GM18526 (cell line): Measurements from ENCODE around the gene EPG5.

ENCODE experiments used
- POLR2A ChIP-seq: IDR thresholded peaks from 3 replicates; pipeline ENCODE4 v1.6.1; 2011; ENCODE audit not compliant: insufficient read length; ENCODE audit errors: extremely low read depth

EPG5 gene

DNA sequence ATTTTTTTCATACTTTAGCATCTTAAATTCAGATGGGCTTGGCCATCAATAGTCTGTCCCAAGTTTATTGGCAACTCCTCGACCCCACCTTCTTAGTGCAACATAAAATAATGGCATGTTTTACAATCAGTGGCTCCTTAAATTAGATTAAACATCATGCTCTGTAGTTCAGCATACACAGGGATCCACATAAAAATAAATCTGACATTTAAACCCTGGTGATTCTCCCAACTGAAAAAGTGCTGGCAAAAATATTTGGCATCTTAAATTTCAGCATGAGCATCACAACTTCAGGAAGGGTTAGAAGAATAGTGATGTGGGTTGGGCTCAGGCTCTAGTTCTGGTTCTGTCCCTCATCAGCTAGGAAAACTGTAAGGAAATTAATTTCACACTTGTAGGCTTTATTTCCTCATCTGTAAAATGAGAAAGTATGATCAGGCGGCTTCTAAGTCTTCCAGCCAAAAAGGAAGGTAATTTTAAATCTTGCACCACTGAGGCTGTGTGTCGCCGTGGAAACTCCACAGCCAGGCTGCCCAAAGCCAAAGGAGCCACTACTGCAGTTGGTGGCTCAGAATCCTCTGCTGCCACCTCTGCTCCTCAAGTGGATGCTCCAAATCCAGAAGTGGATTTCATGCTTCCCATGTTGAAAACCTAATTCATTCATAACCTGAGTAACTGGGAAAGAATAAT is 17.6 kb upstream of the EPG5 start:
- no peak for TF ChIP-seq POLR2A

DNA sequence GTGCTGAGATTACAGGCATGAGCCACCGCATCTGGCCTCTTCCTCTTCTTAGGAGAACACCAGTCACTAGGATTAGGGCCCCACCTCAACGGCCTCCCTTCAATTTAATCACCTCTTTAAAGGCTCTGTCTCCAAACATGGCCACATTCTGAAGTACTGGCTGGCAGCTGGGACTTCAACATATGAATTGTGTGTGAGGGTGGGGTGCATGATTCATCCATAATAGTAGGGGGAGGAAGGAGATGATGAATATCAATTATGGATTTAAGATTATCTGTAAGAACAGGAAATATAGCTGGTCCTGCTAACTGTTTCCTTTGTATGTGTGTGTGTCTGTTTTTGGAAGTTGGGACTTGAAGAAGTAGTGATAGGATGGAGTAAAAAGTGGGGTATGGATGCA is 14.7 kb upstream of the EPG5 start:
- TF ChIP-seq POLR2A: no peak

DNA sequence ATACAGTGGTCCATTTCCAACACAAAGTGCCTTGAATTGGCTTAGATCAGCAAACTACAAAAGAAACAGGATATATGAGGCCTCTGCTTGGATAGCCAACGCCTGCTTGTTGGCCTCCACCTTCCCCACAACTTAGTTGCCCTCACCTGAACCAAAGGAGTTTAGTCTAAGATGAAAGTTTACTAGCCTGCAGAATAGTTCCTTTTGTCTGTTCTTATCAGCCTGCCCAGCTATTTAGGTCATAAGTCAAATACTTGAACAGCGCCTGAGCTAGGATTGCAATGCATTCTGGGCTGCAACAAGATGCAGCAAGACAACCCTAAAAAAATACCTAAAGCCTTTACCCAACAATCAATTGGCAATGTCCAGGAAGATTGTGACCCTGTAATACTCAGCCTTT is 13.1 kb upstream of the EPG5 start:
- no peak for TF ChIP-seq POLR2A

DNA sequence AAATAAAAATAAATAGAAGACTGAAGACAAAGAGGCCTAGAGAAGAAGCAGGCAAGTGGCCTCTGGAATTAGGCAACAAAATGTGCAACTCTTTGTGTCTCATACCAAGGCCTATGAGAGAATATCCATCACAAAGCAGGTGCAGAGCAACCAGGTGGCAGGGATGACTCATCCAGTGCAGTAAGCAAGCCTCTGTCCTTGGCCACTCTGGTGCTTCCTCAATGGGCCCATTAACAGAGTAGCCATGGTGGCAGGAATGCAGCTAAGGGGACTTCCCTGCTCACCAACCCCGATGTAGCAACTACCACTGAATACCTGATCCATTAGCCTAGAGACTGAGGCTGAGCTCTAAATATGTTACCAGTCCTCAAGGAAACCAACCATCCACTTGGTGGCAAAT is 11.0 kb upstream of the EPG5 start:
- TF ChIP-seq POLR2A: no peak

DNA sequence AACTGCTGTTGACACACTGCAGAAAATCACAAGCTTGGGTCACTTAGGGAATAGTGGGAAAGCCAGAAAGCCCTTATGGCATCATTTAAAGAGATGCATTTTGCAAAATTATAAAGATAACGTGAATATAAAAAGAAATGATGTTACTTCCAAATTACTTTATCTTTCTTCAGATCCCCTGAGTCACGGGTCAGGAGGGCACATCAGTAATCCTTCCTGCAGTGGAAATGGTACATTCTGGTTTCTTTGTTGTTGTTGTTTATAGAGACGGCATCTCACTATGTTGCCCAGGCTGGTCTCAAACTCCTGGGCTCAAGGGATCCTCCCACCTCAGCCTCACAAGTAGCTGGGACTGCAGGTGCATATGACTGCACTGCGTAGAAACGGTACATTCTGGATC is 9.8 kb upstream of the EPG5 start:
- no peak for TF ChIP-seq POLR2A

DNA sequence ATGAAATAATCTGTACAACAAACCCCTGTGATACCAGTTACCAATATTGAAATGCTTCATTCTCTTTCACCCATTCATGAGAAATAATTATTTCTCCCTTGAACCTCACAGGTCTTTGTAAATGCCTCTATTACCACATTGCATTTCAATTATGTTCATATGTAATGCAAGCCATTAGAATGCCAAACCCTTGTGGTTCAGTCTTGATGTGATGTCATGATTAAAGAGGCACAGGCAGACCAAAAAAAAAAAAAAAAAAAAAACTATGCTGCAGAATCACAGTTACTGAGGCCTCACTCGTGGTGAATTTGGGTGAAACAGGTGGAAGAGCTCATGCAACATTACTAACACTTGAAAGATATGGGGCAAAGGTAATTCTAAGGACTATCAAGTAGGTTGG is 9.4 kb upstream of the EPG5 start:
- no peak for TF ChIP-seq POLR2A

DNA sequence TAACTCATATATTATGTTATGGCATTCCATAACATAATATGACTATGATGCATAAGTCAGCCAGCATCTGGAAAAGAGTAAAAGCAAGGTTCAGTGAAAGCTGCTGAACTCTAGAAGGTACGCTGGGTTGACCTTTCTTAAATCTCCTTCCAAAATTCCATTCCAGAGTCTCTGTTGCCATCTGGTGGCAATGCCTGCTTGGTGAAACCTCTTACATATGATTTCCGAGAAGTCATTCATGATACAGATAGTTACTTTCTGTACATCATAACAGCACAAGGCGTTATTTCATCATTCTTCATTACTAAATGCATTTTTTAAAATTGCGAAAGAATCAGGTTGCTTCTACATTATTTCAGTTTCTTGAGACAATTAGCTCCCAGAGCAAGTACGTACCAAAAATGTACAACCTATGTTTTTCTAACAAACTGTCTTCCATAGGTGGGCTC is 7.0 kb upstream of the EPG5 start:
- TF ChIP-seq POLR2A: no peak

DNA sequence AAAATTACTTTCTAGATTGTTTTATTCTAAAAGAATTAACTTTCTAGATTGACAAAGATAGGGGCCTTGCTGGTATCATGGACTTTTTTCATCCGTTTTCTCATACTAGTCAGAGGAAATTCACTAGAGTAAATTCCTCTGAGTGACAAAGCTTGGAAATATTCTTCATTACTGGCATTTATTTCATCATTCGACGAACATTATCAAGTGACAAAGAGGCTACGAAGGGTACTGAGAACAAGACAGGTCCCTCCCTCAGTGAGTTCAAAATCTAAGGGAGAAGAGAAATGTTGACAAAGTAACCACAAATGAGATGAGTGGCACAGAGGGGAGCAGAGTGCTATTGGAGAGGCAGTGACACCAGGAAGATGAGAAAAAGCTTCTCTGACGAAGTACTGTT is 4.3 kb downstream of the EPG5 start:
- TF ChIP-seq POLR2A: no peak

DNA sequence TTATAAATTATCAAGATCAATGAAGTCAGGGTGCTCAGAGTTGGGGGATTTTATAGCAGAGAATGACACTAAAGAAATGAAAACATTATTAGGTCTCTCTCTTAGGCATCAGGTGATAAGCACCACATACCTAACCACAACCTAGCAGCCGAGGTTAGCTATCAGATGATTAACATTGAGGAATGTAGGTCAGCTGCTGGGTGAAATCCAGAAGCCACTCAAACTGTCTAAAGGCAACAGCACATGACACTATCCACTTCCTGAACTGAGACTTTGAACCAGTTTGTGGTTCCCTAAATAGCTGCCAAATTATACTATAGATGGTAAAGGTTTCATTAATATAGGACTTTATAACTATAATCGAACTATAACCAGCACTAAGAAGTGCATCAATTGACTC is 4.7 kb downstream of the EPG5 start:
- no peak for TF ChIP-seq POLR2A

DNA sequence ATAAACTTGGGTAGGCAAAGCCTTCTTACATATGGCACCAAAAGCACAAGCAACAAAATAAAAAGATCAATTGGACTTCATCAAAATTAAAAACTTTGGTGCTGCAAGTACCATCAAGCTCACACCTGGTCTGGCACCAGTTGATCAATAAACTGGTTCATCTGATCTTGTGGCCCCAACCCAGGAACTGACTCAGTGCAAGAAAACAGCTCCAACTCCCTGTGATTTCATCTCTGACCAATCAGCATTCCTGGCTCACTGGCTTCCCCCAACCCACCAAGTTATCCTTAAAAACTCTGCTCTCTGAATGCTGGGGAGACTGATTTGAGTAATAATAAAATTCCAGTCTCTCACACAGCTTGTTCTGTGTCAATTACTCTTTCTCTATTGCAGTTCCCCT is 8.4 kb downstream of the EPG5 start:
- TF ChIP-seq POLR2A: no peak

DNA sequence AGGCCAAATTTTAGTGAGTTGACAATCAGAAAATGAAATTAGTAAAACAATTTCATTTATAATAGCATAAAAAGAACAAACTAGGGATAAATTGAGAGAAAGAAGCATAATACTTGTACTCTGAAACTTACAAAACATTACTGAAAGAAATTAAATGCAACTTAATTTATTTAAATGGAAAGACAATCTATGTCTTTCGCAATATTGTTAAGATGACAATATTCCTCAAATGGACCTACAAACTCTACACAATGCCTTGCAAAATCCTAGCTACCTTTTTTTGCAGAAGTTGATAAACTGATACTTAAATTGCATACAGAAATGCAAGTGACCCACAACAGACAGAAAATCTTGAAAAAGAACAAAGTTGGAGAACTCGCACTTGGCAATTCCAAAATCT is 9.1 kb downstream of the EPG5 start:
- TF ChIP-seq POLR2A: no peak

DNA sequence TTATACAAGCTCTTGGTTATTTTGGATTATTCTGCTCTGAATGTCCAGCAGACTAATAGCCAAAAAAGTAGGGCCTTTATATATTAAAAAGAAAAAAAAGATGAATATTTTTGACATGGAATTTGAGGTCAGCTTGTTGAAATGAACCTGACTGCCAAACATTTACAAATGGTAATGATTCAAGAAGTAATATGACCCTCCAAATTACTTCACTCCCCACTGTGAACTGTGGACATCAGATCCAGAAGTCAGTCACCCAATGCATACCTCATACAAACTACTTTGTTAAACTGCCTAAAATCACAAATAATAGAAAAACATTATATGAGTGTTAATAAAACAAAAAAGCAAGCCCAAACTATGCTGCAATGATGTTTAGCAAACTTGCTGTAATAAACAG is 10.0 kb downstream of the EPG5 start:
- TF ChIP-seq POLR2A: no peak

DNA sequence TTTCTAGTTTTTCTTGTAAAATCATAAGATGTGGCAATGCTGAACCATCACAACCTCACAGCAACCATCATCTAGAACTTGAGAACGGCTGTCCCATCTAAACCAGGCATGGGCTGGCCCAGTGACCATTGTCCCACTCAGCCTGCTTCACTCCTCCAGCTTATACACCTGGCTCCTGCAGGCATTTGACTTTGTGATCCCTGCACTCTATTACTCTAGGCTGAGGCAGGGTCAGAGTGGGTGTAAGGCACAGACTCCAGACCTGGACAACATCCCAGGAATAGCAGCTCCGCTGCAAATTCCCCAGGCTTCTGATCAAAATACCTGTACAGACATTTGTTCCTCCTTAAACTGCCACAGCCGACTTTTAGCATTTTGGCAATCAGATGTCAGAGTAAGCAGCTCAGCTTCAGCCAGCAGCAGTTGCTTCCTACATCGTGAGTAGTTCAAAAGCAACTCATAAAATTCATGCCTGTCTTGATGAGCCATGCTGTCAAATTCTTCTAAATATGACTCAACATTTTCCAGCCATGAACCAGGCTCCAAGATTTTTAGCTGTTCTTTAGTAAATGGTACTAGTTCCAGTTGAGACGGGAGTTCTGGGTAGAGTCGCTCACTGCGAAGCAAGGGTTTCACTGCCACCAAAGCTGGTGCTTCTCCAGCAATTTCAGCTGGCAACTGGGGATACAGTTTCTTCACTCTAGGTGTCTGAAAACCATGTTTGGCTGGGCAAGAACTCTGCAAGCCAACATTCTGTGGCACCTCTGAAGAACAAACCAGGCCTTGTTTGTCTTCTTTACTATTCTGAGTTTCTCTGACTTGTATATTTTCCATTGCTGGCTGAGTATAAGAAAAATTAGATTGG is 12.8 kb downstream of the EPG5 start:
- TF ChIP-seq POLR2A: no peak

DNA sequence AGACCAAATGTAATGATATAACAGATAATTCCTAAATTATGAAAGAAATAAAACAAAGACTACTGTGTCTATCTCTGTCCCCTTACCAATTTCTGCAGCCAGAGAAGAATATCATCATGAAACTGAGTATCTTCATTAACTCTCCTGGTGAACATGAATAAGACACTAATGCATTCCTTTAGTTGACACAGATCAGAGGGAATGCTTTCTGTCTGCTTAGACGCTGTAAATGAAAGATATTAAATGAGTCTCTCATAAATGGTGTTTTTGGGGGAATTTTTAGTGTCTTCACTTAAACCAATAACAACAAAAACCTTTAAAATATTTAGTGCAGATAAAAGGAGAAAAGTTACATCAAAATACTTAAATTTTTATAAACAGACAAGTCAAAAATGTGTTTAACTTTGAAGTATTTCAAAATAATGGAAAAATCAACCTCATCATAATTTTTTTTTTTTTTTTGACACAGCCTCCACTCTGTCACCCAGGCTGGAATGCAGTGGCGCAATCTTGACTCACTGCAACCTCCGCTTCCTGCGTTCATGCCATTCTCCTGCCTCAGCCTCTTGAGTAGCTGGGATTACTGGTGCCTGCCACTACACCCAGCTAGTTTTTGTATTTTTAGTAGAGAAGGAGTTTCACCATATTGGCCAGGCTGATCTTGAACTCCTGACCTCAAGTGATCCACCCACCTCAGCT is 16.0 kb downstream of the EPG5 start:
- TF ChIP-seq POLR2A: no peak

DNA sequence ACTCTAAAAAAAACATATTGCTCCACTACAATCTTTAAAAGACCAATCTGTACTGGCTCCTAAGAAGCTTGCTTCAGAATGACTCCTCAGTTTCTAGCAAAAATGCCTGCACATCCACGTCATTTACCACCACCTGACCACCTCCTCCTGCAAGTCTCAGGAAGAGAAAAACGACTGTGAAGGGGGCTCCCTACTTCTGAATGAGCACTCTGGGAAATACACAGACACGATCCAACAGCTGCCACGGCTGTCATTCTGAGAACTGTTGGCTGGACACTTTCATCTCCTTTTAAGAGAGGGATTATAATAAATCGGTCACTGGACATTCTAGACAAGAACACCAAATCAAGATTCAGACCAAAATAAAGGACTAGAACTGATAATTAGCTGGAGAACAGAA is 21.5 kb downstream of the EPG5 start:
- TF ChIP-seq POLR2A: no peak

DNA sequence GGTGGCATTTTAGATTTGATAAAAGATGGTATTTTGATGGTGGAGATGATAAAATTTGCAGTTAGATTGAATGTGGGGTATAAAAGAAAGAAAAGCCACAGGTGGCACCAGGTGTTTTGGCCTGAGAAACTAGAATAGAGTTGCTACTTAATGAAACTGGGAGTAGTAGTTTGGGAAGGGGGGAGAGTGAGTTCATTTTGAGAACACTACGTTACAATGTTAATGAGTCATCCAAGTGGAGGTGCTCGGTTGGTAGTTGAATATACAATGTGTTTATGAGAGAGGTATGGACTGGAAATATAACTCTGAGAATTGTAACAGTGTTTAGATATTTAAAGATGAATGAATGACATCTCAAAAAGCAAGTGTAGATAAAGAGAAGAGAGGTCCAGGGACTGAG is 26.4 kb downstream of the EPG5 start:
- no peak for TF ChIP-seq POLR2A
